ENCODE data around the gene PLA2G7. TPM values are rescaled to one million over a fixed set of nuclear protein-coding genes. Genes with fewer than 3 reads are reported as not detected.

The PLA2G7 gene
- total and polyA plus RNA-seq, 2 donors (not counting 3 experiments of a cell fraction or from before 2014, with no cell fraction given): not detected

GRCh38 chr6:46689657-46690056, 45.5 kb downstream of the PLA2G7 start:
- peaks cover 0 to 3% of the 10 kb centered on the region in 2 experiments for H3K27me3 ChIP-seq (ENCODE audit: control insufficient read depth in 2 of 2, insufficient read depth in 2 of 2, low read length in 2 of 2)
- H3K36me3 ChIP-seq (ENCODE audit: control insufficient read depth in 2 of 2, extremely low read depth in 1 of 2, insufficient read depth in 2 of 2, low read length in 2 of 2): no peaks in the 10 kb centered on the region
- no peaks in the 10 kb centered on the region for H3K9me1 ChIP-seq (replicated peaks; ENCODE audit: control insufficient read depth, extremely low read depth, insufficient read depth, low read length)
- H4K20me1 ChIP-seq (replicated peaks; ENCODE audit: control insufficient read depth, extremely low read depth, insufficient read depth, low read length): no peaks in the 10 kb centered on the region
- no peaks in the 10 kb centered on the region for H3K9me3 ChIP-seq (replicated peaks; ENCODE audit: control insufficient read depth, insufficient read depth, low read length)
- DNase-seq (ENCODE audit: low read depth, low spot score) (no peak), FAIRE-seq (no peak)
- intact Hi-C loops (cut with micrococcal nuclease) (no loop called here), dilution Hi-C loops (cut with MboI; ENCODE audit: extremely low pct_ligation_motif_present, low sequenced_read_pairs) (no loop called here)
- no peak overlapping the region for H3K9ac ChIP-seq (replicated peaks; ENCODE audit: extremely low read depth, insufficient read depth, low read length)
- H3K4me2 ChIP-seq (ENCODE audit: insufficient read depth, low read length): no peak overlapping the region
- no peak overlapping the region for H3K4me3 ChIP-seq (replicated peaks in 1 of 3; ENCODE audit: insufficient read depth in 1 of 3, low read depth in 1 of 3, low read length in 3 of 3)
- POLR2A ChIA-PET: no interaction called here
- no peak overlapping the region for H3K27ac ChIP-seq (ENCODE audit: insufficient read depth, low read depth, low read length)
- no peaks in the 10 kb centered on the region for H3K4me1 ChIP-seq (ENCODE audit: control insufficient read depth, extremely low read depth, insufficient read depth, low read length)
- TF ChIP-seq POLR2A (IDR thresholded peaks at IDR 0.05; ENCODE audit: low read depth, low read length): no peak
- TF ChIP-seq POLR2AphosphoS5 (IDR thresholded peaks at IDR 0.05; ENCODE audit: insufficient read depth, low read depth, low read length): no peak
- no peak for TF ChIP-seq MAX (IDR thresholded peaks at IDR 0.05; ENCODE audit: insufficient read depth, insufficient read length)
- TF ChIP-seq JUN (IDR thresholded peaks at IDR 0.05; ENCODE audit: borderline replicate concordance, insufficient read depth, insufficient read length, low read depth): no peak
- no peak for TF ChIP-seq CTCF (IDR thresholded peaks at IDR 0.05; ENCODE audit: extremely low read depth in 1 of 2, insufficient read depth in 1 of 2, low read depth in 1 of 2, low read length in 2 of 2)
- TF ChIP-seq FOS (IDR thresholded peaks at IDR 0.05; ENCODE audit: borderline replicate concordance, insufficient read depth, low read length): no peak
- no peak for TF ChIP-seq GATA2 (IDR thresholded peaks at IDR 0.05; ENCODE audit: insufficient read depth, insufficient read length, low read depth, low read length)
- TF ChIP-seq MYC (IDR thresholded peaks at IDR 0.05; ENCODE audit: low read depth, low read length): no peak
- no peak for TF ChIP-seq EZH2 (IDR thresholded peaks at IDR 0.05; ENCODE audit: borderline replicate concordance, low read depth, low read length, severe bottlenecking)
- CTCF ChIA-PET: no interaction called here
- H2AFZ ChIP-seq (ENCODE audit: low read depth, low read length): no peak overlapping the region
- H3K79me2 ChIP-seq (ENCODE audit: control insufficient read depth, insufficient read depth, low read length): no peaks in the 10 kb centered on the region
- no TSS peak for BruUV-seq (replicated peaks)

All from endothelial cell of umbilical vein (primary cell).